Upper lobe of left lung (tissue), 6 donors: ENCODE data around the gene GARNL3. TPM values are rescaled to one million over a fixed set of nuclear protein-coding genes. Genes with fewer than 3 reads are reported as not detected.

Experiments
- ATAC-seq, 2 donors: fragments of 200-7000 bp; cut with Tn5 transposase; one replicate each; pipeline ENCODE4 v1.9.1; 2022; ENCODE audit warnings: mild to moderate bottlenecking in 2 of 2, moderate library complexity in 2 of 2; ENCODE audit not compliant: low FRiP score in 2 of 2
- DNase-seq, 2 donors: peaks; one replicate each; pipeline ENCODE4 v3.0.0-alpha.2; 2019 to 2020
- H3K27ac ChIP-seq, 4 donors: fragments of 200-600 bp; sonication (generic); one replicate each; pipeline ENCODE4 v1.5.1; 2016 to 2019
- H3K27me3 ChIP-seq, 4 donors: fragments of 200-600 bp; sonication (generic); one replicate each; pipeline ENCODE4 v1.5.1; 2017 to 2019
- H3K36me3 ChIP-seq, 4 donors: fragments of 200-600 bp; sonication (generic); one replicate each; pipeline ENCODE4 v1.5.1; 2016 to 2019
- H3K4me1 ChIP-seq, 4 donors: fragments of 200-600 bp; sonication (generic); one replicate each; pipeline ENCODE4 v1.5.1; 2018 to 2019
- H3K4me3 ChIP-seq, 4 donors: fragments of 200-600 bp; sonication (generic); one replicate each; pipeline ENCODE4 v1.5.1; 2017 to 2019; ENCODE audit warnings: mild to moderate bottlenecking in 2 of 4, moderate library complexity in 1 of 4
- H3K9me3 ChIP-seq, 4 donors: fragments of 200-600 bp; sonication (generic); one replicate each; pipeline ENCODE4 v1.5.1; 2018 to 2019
- CTCF ChIP-seq, 6 experiments: fragments of 450-650 bp in 4 of 6; fragments of 200-600 bp in 2 of 6; sonication (generic) in 2 of 6; IDR thresholded peaks; one replicate each; pipeline ENCODE4 v1.5.1; 2016 to 2019; ENCODE audit warnings: antibody characterized with exemption in 6 of 6
- EP300 ChIP-seq, 4 donors: sonication (generic); formaldehyde crosslinking; IDR thresholded peaks; one replicate each; pipeline ENCODE4 v1.5.1; 2017; ENCODE audit warnings: antibody characterized with exemption in 4 of 4, control low read depth in 2 of 4
- POLR2A ChIP-seq, 4 donors: fragments of 450-650 bp; IDR thresholded peaks; one replicate each; pipeline ENCODE4 v1.5.1; 2016 to 2017; ENCODE audit warnings: antibody characterized with exemption in 4 of 4, mild to moderate bottlenecking in 2 of 4
- POLR2AphosphoS5 ChIP-seq, 2 donors: sonication (generic); formaldehyde crosslinking; IDR thresholded peaks; one replicate each; pipeline ENCODE4 v1.5.1; 2017; ENCODE audit warnings: antibody characterized with exemption in 2 of 2
- WGBS, 2 donors: methylation state at CpG; one replicate each; pipeline ENCODE4 v1.1.5; 2017 to 2018; 5-methylcytosine and 5-hydroxymethylcytosine counted together
- total RNA-seq, 6 donors: library from RNA; depleted of rRNA in 4 of 6; stranded (reverse); fragments of >200 nt in 4 of 6; gene quantifications; one replicate each; pipeline versions ENCODE4 v1.1.0 to v1.2.1, GENCODE V29; 2016 to 2021
- donor health status: DM: no; HTN: no; CAD: no; lungs with moderate emphysema.
- donor health status: DM: no; HTN: yes; CAD: no; lungs with severe emphysema.

Gene GARNL3
- total RNA-seq, 6 donors from 2014 or later, result 3.1 to 37.7 (median 7.0) TPM

- no peak for ATAC-seq
- DNase-seq, result no peak
- no peak overlapping the region for H3K4me3 ChIP-seq
- WGBS, 2 donors, result 65 to 73% methylated on average over 4 to 5 of the region's 5 CpGs
- H3K27ac ChIP-seq, result no peak overlapping the region
- H3K9me3 ChIP-seq, result no peaks in the 10 kb centered on the region
- TF ChIP-seq POLR2A (IDR thresholded peaks at IDR 0.05) (no peak), POLR2AphosphoS5 (IDR thresholded peaks at IDR 0.05) (no peak), EP300 (IDR thresholded peaks at IDR 0.05) (no peak), CTCF (IDR thresholded peaks at IDR 0.05) (no peak)
- no peaks in the 10 kb centered on the region for H3K27me3 ChIP-seq
- H3K36me3 ChIP-seq, result peaks cover 0 to 4% (median 0%) of the 10 kb centered on the region in 4 donors
- peaks cover 6 to 12% (median 9%) of the 10 kb centered on the region in 4 donors for H3K4me1 ChIP-seq
Observed at GRCh38 chr9:127323393-127323792, 58.8 kb downstream of the GARNL3 start.

DNA sequence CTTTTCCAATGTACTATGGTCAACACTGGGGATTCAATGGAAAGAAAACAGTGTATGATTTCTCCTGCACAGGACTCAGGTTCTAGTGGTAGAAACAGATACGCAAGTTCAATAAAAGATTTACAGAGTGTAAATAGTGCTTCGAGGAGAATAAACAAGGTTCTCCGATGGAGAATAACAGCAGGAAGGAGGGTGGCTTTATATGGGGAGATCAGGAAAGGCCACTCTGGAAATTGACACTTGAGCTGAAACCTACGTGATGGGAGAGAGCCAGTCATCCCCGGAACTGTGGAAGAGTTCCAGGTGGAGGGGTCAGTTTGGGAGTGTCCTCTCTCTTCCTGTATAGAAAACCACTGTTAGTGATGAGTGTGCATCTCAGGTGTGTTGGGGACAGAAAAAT, 65.9 kb downstream of the GARNL3 start:
- Histone ChIP-seq H3K36me3 (no peaks in the 10 kb centered on the region), H3K4me1 (peaks cover 6 to 13% (median 8%) of the 10 kb centered on the region in 4 donors), H3K9me3 (no peaks in the 10 kb centered on the region), H3K27ac (no peak overlapping the region), H3K27me3 (no peaks in the 10 kb centered on the region), H3K4me3 (no peak overlapping the region)
- no peak for DNase-seq
- 56 to 59% methylated on average over 5 of the region's 5 CpGs for WGBS, 2 donors
- no peak for TF ChIP-seq EP300 (IDR thresholded peaks at IDR 0.05)
- no peak for TF ChIP-seq CTCF (IDR thresholded peaks at IDR 0.05)
- no peak for TF ChIP-seq POLR2AphosphoS5 (IDR thresholded peaks at IDR 0.05)
- TF ChIP-seq POLR2A (IDR thresholded peaks at IDR 0.05), result no peak
- no peak for ATAC-seq

- Histone ChIP-seq H3K27me3 (no peaks in the 10 kb centered on the region), H3K27ac (peak overlapping the region; percentile 6 to 59 (median 50)), H3K36me3 (no peaks in the 10 kb centered on the region), H3K4me3 (no peak overlapping the region), H3K4me1 (peaks cover 17 to 28% (median 27%) of the 10 kb centered on the region in 4 donors), H3K9me3 (no peaks in the 10 kb centered on the region)
- ATAC-seq, result no peak
- DNase-seq, result no peak
- 73 to 78% methylated on average over 5 of the region's 5 CpGs for WGBS, 2 donors
- TF ChIP-seq CTCF (IDR thresholded peaks at IDR 0.05) (no peak), POLR2AphosphoS5 (IDR thresholded peaks at IDR 0.05) (peak in 1 of 2 donors; percentile 13)
Observed at GRCh38 chr9:127333221-127334064, 68.9 kb downstream of the GARNL3 start.

DNA sequence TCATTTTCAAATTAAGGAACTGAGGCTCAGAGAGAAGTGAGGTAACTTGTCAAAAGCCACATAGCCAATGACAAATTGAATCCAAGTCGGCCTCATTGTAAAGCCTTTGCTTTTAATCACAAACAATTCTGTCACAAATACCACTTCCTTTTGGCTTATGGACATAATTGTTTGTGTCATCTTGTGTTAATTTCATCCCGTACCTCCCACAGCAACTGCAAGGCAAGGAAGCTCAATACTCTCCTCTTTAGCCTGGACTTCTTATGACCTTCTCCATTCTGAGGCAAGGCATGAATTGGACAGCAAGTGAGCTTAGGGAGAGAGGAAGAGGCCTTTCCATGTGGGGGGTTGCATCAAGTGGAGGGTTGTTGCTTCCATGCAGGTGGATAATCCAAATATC, 70.2 kb downstream of the GARNL3 start:
- ATAC-seq (no peak), DNase-seq (no peak)
- Histone ChIP-seq H3K4me3 (no peak overlapping the region), H3K36me3 (no peaks in the 10 kb centered on the region), H3K27me3 (no peaks in the 10 kb centered on the region), H3K4me1 (peaks cover 17 to 33% (median 28%) of the 10 kb centered on the region in 4 donors), H3K9me3 (no peaks in the 10 kb centered on the region), H3K27ac (peak overlapping the region in 1 of 4 donors; percentile 55)
- TF ChIP-seq CTCF (IDR thresholded peaks at IDR 0.05) (no peak), EP300 (IDR thresholded peaks at IDR 0.05) (no peak), POLR2A (IDR thresholded peaks at IDR 0.05) (no peak), POLR2AphosphoS5 (IDR thresholded peaks at IDR 0.05) (no peak)
- 73 to 78% methylated on average over 2 of the region's 2 CpGs for WGBS, 2 donors
